Measurements from ENCODE around the gene SPATC1L. TPM values are rescaled to one million over a fixed set of nuclear protein-coding genes. Genes with fewer than 3 reads are reported as not detected.
"Not testable (repeated sequence)": the region's sequence is repeated elsewhere in the genome, so short reads cannot be mapped to it uniquely, and the experiment has no call there.

SPATC1L gene
- total RNA-seq, 1 experiment from 2014 or later: 17.2 TPM

DNA sequence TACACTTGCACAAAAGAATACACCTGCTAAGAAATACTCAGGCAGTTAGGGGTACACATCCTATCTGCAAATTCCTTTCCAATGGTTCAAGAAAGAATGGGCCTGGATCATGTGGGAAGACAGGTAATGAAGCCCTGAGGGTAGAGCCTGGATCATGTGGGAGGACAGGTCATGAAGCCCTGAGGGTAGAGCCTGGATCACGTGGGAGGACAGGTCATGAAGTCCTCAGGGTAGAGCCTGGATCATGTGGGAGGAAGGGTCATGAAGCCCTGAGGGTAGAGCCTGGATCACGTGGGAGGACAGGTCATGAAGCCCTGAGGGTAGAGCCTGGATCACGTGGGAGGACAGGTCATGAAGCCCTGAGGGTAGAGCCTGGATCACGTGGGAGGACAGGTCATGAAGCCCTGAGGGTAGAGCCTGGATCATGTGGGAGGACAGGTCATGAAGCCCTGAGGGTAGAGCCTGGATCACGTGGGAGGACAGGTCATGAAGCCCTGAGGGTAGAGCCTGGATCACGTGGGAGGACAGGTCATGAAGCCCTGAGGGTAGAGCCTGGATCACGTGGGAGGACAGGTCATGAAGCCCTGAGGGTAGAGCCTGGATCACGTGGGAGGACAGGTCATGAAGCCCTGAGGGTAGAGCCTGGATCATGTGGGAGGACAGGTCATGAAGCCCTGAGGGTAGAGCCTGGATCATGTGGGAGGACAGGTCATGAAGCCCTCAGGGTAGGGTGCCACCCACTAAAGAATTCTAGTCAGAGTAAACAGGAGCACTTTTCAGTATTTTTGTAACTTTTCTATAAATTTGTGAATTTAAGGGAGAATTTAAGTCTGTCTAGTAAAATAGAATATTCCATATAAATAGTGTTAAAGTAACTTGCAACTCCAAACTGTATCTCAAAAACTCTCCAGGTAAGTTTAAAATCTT, 16.9 kb upstream of the SPATC1L start:
- not testable (repeated sequence) for DNase-seq (ENCODE audit: low read depth)

DNA sequence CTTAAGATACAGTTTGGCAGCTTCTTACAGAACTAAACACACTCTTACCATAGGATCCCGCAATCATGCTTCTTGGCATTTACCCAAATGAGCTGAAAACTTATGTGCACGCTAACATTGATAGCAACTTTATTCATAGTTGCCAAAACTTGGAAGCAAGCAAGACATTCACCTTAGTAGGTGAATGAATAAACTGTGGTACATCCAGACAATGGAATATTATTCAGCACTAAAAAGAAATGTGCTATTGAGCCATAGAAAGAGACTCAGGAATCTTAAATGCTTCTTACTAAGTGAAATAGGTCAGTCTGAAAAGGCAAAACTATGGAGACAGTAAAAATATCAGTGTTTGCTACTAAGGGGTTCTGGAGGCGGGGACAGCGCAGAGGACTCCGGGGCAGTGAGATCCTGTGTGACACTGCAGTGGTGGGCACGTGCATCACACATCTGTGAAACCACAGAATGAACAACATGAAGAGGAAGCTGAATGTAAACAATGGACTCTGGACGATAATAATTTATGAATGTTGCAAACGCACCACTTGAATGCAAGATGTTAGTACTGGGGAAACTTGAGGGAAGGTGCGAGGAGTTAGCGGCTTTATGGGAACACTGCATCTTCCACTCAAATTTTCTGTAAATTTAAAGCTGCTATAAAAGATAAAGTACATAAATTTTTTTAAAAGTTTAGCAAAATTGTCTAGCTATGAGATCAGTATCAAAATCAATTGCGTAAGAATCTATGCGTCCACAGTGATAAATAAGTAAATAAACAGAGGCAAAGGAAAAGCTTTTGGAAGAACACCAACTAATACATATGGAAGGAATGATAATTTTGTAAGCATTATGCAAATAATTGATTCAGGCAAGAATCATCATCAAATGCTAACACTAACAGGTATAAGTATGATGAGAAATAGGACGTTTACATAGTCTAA, 15.4 kb upstream of the SPATC1L start:
- no peak for DNase-seq (ENCODE audit: low read depth)

DNA sequence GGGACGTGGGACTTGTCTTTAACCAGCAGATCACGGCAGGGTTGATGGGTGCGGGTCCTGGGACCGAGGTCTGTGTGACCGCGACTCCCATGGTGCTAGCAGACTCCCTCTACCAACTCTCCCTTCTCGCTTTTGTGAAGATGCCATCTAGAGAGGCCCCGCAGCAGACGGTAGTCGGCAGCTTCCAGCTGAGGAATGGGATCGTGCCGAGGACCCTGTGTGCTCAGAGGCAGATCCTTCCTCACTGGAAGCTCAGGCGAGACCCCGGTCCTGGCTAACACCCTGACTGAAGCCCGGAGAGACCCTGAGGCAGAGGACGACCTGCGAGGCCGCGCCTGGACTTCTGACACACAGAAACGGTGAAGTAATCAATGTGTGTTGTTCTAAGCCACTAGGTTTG, 12.5 kb upstream of the SPATC1L start:
- DNase-seq (ENCODE audit: low read depth): no peak

DNA sequence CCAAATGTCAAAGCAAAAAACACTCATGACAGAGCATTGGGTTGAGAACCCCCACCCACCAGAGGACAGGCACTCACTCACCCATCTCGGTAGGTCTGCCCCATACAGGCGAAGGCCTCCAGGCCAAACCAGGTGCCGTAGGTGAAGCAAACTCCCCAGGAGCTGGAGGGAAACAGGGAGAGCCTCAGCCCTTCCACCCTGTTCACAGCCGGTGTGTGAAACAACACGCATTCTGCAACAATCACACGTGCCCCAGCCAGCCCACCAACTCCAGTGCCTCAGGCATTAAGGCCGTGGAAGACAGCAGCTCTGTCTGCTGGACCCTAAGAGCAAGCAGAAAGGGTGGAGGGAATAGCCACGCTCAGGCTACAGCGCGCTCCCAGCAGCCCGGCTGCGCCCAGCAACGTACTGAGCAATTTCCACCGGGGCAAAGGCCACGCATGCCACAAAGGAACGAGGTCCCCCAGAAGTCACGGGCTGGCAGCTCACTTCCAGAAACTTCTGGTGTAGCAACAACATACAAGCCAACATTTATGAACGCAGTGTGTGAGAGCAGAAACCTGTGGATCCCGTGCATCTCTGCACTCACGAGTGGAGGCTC, 11.4 kb upstream of the SPATC1L start:
- DNase-seq (ENCODE audit: low read depth): no peak

DNA sequence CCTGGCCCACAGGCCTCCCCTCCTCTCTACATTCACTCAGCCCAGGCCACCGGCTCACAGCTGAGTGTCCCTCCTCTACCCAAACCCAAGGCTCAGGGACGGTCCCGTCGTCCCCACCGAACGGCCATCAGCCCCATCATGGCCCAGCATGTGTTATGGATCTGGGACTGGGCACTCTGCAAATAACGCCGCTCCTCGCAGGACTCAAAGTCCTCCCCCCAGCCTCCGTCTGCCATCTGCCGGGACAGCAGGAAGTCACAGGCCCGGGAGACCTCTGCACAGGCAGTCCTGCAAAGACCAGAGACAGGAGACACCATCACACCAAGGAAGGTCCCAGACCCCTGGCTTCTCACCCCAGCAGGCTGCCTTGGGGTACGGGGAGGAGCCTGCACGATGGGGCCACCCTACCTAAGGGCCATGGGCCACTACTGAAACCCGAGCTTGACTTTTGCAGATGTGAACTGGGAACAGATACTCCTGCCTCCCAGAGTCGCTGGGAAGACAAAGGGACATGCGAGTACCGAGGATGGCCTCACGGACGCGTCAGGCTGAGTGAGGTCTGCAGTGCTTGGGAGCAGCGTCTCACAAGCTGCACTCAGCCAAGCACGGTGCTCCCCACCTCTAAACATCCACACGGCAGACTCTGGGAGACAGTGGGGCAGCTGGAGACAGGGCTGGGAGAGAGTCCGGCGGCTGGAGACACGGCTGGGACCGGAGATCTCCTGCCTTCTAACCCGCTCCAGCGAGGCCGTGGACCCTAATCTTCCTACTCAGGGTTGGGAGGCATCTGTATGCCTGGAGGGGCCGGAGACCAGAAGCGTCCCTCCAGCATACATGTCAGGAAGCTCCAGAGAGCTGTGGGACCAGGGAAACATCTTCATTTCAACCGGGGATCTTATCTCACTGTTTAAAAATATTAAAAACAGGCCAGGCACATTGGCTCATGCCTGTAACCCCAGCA, 10.4 kb upstream of the SPATC1L start:
- no peak for DNase-seq (ENCODE audit: low read depth)

DNA sequence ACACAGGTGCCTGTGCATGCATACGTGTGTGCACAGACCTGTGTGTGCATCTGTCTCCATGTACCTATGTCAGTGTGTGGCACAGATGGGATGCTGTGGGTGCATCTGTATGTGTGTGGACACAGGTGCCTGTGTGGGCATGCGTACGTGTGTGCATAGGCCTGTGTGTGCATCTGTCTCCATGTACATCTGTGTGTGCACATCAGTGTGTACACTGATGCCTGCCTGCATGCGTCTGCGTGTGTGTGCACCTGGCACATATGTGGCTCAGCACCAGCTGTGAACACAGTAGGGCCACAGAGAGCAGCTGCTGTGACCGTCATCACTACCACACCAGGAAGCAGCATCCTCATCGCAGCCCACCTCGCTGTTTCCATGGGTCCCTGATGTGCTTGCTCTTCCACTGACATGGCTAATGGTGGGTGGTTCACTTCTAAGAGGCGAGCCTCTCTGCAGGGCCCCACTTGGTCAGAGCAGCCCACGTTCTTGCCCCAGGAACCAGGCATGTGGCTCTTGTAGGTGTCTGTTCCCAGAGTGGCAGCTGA, 9.6 kb upstream of the SPATC1L start:
- DNase-seq (ENCODE audit: low read depth): no peak

DNA sequence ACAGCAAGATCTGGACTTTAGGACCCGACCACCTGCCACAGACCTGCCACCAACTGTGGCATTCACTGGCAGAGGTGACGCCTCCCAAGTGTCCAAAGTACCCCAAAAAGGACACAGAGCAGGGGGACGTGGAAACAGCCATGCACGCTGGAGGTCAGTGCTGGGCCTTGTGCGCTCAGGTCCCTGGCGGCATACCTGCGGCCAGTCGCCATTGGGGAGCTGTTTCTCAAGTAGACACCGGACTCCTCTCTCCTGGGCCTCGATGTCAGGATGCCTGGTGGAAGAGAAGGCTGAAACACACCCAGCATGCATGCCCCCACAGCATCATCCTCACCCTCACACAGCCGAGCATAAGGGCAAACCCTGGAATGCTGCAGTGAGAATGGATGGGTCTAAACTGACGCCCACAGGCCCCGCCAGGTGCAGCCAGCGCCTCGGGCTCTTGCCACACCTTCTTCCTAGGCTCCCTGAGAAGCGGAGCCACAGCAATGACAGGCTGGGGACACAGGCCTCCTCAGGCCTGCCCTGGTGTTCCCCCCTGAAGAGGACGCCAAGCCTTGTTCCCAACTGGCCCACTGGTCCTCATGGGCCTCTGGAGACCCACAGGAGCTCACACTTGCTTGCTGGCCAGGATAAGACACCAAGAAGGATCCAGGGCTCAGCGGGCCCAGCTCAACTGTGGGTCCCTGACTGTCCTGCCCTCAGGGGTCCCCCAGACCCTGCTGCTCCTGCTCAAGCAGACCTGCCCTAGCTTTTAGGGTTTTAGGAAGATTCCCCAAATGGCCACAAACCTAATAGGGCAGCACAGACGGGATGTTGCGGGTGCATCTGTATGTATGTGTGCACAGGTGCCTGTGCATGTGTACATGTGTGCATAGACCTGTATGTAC, 7.7 kb upstream of the SPATC1L start:
- no peak for DNase-seq (ENCODE audit: low read depth)

DNA sequence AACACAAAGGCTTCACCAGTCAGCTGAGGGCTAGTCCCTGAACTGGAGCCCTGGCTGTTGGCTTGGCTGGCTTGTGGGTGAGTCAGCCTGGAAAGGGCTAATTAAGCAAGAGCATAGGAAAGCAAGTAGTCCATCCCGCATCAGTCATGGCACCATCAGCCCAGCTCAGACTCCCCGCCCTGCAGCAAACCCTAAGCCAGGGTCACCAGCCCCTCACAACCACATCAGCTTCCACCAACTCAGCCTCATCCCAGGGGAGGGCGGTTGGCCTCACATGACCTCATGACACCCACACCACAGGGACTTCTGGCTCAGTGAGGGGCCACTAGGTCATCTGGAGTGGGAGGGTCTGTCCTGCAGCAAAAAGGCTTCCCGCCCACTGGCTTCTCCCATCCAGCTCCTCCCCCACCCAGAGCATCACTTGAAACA, 7.0 kb upstream of the SPATC1L start:
- DNase-seq (ENCODE audit: low read depth): peak; percentile 77

DNA sequence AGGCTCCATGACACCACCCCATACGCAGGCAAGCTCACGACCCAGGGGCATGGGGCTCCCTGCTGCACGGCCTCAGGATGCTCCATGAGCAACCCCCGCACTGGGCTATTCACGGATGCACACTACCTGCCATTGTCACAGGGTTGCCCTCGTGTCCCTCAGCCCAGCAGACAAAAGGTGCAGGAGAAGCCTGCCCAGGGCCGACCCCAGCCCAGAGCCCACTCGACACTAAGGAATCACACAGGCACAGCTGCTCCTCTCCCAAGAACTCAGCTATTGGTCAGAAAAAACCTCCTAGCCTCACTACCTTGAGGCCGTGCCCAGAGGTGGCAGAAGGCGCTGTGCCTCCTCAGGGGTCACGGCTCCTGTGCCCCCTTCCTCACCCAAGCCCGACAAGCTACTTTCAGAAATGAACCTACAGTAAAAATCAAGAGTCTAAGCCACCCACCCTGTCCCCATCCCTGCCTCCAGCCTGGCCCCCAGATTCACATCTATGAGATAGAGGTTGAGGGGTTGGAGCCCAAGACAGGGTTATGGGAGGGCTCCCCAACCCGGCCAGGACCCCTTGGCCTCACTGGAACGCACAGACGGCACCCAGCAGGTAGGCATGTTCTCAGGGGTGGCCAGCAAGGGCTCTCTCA, 6.4 kb upstream of the SPATC1L start:
- no peak for DNase-seq (ENCODE audit: low read depth)

DNA sequence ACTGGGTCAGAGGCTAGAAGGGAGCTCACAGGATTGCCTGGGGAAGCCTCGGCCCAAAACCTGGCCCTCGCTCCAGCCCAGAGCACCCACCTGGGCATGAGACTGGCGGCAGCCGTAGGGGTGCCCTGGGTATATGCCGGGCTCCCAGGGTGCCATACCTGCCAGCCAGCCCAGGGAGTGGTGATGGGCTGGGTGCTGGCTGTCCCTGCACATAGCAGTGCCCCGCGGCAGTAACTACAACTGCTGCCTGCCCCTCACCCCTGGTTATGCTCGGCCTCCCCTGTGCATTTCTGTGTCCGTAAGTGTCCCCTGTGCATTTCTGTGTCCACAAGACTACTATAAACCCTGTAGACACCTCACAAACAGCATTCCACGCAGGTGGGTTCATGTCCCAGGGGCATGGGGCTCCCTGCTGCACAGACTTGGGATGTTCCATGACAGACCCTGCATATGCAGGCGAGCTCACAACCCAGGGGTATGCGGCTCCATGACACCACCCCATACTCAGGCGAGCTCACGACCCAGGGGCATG, 5.8 kb upstream of the SPATC1L start:
- DNase-seq (ENCODE audit: low read depth): no peak

DNA sequence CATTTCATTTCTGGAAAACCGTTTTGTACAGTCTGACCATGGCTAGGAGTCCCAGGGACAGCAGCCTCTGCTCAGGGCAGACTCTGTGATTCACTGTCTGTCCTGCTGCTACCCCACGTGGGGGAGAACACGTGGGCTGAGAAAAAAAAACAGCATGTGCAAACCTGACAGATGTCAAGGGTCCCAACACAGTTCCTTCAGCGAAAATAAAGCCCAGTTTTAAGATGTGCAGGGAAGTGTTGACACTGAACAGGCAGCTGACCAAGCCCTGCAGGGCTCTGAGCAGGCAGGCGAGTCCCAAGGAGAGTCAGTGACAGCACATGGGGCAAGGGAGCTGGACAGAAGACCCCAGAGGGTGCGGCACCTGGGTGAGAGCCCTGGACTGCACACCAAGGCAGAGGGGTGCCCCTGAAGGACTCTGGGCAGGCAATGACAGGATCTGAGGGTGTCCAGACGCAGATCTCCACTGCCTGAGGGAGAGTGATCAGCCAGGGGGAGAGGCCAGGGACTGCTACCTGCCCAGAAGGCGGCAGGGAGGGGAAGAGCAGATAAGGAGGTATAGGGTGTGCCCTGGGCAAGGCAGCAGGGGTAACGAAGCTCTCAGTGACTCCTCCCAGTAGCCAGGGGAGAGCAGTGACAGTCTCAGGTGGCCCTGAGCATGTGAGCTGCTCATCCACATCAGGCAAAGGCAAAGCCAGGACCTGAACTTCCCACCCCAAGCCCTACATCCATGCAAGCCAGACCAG, 5.1 kb upstream of the SPATC1L start:
- DNase-seq (ENCODE audit: low read depth): peak; percentile 42

DNA sequence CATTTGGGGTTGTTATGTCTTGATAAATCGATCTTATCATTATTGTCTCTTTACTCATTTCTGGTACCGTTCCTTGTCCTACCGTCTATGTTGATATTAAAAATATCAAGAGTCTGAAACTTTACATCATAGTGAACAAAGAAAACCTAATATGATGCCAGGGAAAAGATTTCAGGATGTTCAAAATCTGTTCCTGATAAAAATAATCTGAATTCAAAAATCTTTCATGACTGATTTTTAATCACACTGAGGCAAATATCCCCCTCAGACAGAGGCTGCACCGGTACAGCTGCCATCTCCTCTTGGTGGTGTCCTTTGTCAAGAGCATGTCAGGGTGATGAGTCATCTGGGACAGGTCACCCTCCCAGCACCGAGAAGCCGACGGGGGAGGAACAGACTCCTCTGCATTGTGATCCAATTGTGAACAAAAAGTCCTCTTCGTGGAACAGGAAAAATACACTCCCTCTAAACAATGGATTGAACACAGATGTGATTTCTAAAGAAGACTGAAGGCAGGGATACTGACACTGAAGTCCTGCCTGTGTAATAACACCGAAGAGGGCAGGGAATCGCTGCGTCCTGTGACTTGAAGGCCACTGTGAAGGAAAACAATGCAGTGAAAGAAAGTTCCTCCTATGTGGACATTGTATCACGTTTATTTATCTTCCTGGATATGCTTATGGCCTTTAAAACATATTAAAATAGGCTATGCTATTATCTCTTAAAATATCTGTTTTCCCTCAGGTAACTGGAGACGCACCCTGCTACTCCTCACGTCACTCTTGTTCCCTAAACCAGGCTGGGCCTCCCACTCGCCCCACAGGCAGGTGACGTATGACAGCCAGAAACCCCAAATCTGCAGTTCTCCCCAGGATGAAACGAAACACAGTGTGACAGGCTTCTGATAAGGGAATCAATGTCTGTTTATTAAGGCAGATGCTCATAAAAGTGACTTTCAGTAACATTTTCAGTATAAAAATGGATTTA, 4.3 kb upstream of the SPATC1L start:
- peak; percentile 84 for DNase-seq (ENCODE audit: low read depth)

DNA sequence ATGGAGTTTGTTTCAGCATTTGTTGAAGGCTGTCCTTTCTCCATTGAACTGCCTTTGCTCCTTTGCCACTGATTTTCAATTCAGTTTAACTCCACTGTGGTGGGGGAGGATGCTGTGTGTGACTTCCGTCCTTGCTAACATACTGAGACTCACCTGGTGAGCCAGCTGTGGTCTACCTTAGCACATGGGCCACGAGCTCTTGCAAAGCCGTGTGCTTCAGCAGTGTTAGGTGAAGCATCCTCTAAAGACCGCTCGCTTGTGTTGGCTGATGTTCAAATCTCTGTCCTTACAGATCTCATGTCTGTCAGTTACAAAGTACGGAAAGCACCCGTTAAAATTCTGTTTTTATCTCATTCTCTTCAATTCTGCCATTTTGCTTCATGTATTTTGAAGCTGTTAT, 3.6 kb upstream of the SPATC1L start:
- DNase-seq (ENCODE audit: low read depth): no peak

DNA sequence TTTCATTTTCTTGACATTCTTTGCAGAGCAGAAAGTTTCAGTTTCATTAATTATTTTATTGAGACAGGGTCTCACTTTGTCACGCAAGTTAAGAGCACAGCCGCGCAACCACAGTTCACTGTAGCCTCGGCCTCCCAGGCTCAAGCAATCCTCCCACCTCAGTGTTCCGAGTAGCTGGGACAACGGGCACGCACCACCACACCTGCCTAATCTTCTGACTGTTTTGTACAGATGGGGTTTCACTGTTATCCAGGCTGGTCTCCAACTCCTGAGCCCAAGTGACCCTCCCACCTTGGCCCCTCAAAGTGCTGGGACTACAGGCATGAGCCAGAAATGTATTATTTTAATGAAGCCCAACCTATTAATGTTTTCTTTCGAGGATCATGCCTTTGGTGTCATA, 3.0 kb upstream of the SPATC1L start:
- DNase-seq (ENCODE audit: low read depth): no peak

DNA sequence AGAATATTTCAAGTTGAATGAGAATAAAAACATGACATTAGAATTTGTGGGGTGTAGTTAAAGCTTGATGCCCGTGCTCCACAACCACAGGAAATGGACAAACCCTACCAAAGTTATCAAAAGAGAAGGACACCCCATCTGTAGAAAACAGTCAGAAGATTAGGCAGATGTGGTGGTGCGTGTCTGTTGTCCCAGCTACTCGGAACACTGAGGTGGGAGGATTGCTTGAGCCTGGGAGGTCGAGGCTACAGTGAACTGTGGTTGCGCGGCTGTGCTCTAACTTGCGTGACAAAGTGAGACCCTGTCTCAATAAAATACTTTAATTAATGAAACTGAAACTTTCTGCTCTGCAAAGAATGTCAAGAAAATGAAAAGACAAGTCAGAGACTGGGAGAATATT, 1.5 kb upstream of the SPATC1L start:
- DNase-seq (ENCODE audit: low read depth): peak; percentile 10

DNA sequence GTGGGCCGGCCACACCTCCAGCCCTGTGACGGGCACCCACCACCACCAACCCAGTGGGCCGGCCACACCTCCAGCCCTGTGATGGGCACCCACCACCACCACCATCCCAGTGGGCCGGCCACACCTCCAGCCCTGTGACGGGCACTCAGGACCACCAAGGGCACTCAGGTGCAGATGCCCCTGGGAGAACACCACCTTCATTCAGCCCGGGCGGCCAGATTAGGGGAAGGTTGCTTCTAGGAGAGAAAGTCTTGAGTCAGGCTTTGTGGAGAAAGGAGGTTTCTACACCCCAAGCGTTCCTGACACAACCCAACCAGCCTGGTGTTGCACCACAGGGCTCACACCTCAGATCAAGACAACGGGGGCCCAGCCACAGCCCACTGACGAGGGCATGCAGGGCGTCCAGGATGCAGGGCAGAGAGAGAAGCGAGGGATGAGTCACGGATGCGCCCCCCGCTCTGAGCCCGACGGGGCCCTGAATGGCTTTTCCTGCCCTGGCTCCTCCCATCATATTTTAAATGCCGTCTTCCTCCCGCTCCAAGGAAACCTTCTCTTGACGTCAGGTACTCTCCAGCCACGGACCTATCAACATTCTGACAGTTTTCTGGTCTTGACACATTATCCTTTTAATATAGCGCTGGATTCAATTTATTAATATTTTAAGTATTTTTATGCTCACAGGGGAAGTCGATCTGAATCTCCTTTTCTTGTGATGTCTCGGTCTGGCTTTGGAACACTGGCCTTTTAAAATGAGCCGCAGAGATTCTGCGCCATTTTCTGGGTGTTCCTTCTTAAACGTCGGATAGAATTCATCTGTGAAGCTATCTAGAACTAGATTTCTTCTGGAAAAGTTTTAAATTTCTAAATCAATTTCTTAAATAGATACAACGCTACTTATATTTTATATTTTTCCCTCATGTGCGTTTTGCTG, 631 bp upstream of the SPATC1L start:
- peak; percentile 79 for DNase-seq (ENCODE audit: low read depth)

Measured in RPMI7951 (cell line).